ENCODE measurements around the gene GATAD2A. TPM values are rescaled to one million over a fixed set of nuclear protein-coding genes. Genes with fewer than 3 reads are reported as not detected.

Gene GATAD2A
- total RNA-seq, 1 experiment from 2014 or later: 126 TPM

- ChIA-PET CTCF (no interaction called here), POLR2A (interaction anchor here (0.6 kb wide), 1 partner anchor 63 kb away, joined by 3 read pairs; no protein-coding TSS in a partner anchor)
- Mint-ChIP-seq H3K27me3 (ENCODE audit: insufficient read depth, unreplicated experiment) (no peaks in the 10 kb centered on the region), H3K27ac (ENCODE audit: unreplicated experiment) (no peak overlapping the region), H3K4me3 (ENCODE audit: unreplicated experiment) (no peak overlapping the region), H3K9me3 (ENCODE audit: unreplicated experiment) (no peaks in the 10 kb centered on the region), H3K36me3 (ENCODE audit: insufficient read depth, unreplicated experiment) (peaks cover 38% of the 10 kb centered on the region), H3K4me1 (ENCODE audit: low read depth, unreplicated experiment) (peaks cover 19% of the 10 kb centered on the region)
- intact Hi-C loops (cut with micrococcal nuclease; ENCODE audit: unreplicated experiment): no loop called here
- BruUV-seq (replicated peaks): no TSS peak
- Histone ChIP-seq H3K36me3 (ENCODE audit: control insufficient read depth, insufficient read depth, low read length) (no peaks in the 10 kb centered on the region), H3K4me3 (ENCODE audit: low read depth, low read length) (no peak overlapping the region), H3K4me1 (no peaks in the 10 kb centered on the region), H3K9me3 (no peaks in the 10 kb centered on the region), H3K27me3 (replicated peaks; ENCODE audit: control insufficient read depth, insufficient read depth, low read length) (no peaks in the 10 kb centered on the region)
- TF ChIP-seq CTCF (IDR thresholded peaks at IDR 0.05; ENCODE audit: insufficient read depth in 1 of 2, low read depth in 1 of 2, low read length in 1 of 2, severe bottlenecking in 1 of 2, unreplicated experiment in 1 of 2): no peak
- DNase-seq: no peak
Observed at GRCh38 chr19:19448238-19448544, 42.7 kb downstream of the GATAD2A start.

- TF ChIP-seq CTCF (IDR thresholded peaks at IDR 0.05; ENCODE audit: insufficient read depth in 1 of 2, low read depth in 1 of 2, low read length in 1 of 2, severe bottlenecking in 1 of 2, unreplicated experiment in 1 of 2): no peak
- no peaks in the 10 kb centered on the region for H3K9me3 ChIP-seq
- Mint-ChIP-seq H3K4me1 (ENCODE audit: low read depth, unreplicated experiment) (no peaks in the 10 kb centered on the region), H3K9me3 (ENCODE audit: unreplicated experiment) (no peaks in the 10 kb centered on the region), H3K36me3 (ENCODE audit: insufficient read depth, unreplicated experiment) (peaks cover 29% of the 10 kb centered on the region), H3K4me3 (ENCODE audit: unreplicated experiment) (no peak overlapping the region), H3K27me3 (ENCODE audit: insufficient read depth, unreplicated experiment) (no peaks in the 10 kb centered on the region), H3K27ac (ENCODE audit: unreplicated experiment) (no peak overlapping the region)
- H3K36me3 ChIP-seq (ENCODE audit: control insufficient read depth, insufficient read depth, low read length): no peaks in the 10 kb centered on the region
- no TSS peak for BruUV-seq (replicated peaks)
- no peak for DNase-seq
- H3K4me3 ChIP-seq (ENCODE audit: low read depth, low read length): no peak overlapping the region
- peaks cover 3% of the 10 kb centered on the region for H3K4me1 ChIP-seq
- ChIA-PET CTCF (no interaction called here), POLR2A (no interaction called here)
- no peaks in the 10 kb centered on the region for H3K27me3 ChIP-seq (replicated peaks; ENCODE audit: control insufficient read depth, insufficient read depth, low read length)
- intact Hi-C loops (cut with micrococcal nuclease; ENCODE audit: unreplicated experiment): no loop called here
Observed at GRCh38 chr19:19451429-19452242, 46.2 kb downstream of the GATAD2A start.

- Histone ChIP-seq H3K36me3 (ENCODE audit: control insufficient read depth, insufficient read depth, low read length) (no peaks in the 10 kb centered on the region; the same call in 1 of the 2 replicates), H3K4me1 (peaks cover 9% of the 10 kb centered on the region), H3K27me3 (replicated peaks; ENCODE audit: control insufficient read depth, insufficient read depth, low read length) (no peaks in the 10 kb centered on the region), H3K4me3 (ENCODE audit: low read depth, low read length) (no peak overlapping the region), H3K9me3 (no peaks in the 10 kb centered on the region)
- TF ChIP-seq CTCF (IDR thresholded peaks at IDR 0.05; ENCODE audit: insufficient read depth in 1 of 2, low read depth in 1 of 2, low read length in 1 of 2, severe bottlenecking in 1 of 2, unreplicated experiment in 1 of 2): no peak
- Mint-ChIP-seq H3K27ac (ENCODE audit: unreplicated experiment) (no peak overlapping the region), H3K36me3 (ENCODE audit: insufficient read depth, unreplicated experiment) (peaks cover 28% of the 10 kb centered on the region), H3K4me3 (ENCODE audit: unreplicated experiment) (no peak overlapping the region), H3K9me3 (ENCODE audit: unreplicated experiment) (no peaks in the 10 kb centered on the region), H3K4me1 (ENCODE audit: low read depth, unreplicated experiment) (no peaks in the 10 kb centered on the region), H3K27me3 (ENCODE audit: insufficient read depth, unreplicated experiment) (no peaks in the 10 kb centered on the region)
- ChIA-PET CTCF (no interaction called here), POLR2A (no interaction called here)
- DNase-seq: no peak
- intact Hi-C loops (cut with micrococcal nuclease; ENCODE audit: unreplicated experiment): no loop called here
- BruUV-seq (replicated peaks): no TSS peak
Observed at GRCh38 chr19:19452243-19453124, 47.0 kb downstream of the GATAD2A start.
